Suprapubic skin (tissue), 4 donors: Measurements from ENCODE around the gene ORC4. TPM values are rescaled to one million over a fixed set of nuclear protein-coding genes. Genes with fewer than 3 reads are reported as not detected.
"Not testable (repeated sequence)": the region's sequence is repeated elsewhere in the genome, so short reads cannot be mapped to it uniquely, and the experiment has no call there.

ENCODE experiments used
- DNase-seq, 2 donors: peaks; one replicate each; pipeline ENCODE4 v3.0.0-alpha.2; 2019; ENCODE audit warnings: low spot score in 2 of 2
- H3K27ac ChIP-seq: fragments of 200-600 bp; sonication (generic); one replicate; pipeline ENCODE4 v1.5.1; 2019
- H3K27me3 ChIP-seq: fragments of 200-600 bp; sonication (generic); one replicate; pipeline ENCODE4 v1.5.1; 2019
- H3K36me3 ChIP-seq: fragments of 200-600 bp; sonication (generic); one replicate; pipeline ENCODE4 v1.5.1; 2019
- H3K4me1 ChIP-seq: fragments of 200-600 bp; sonication (generic); one replicate; pipeline ENCODE4 v1.5.1; 2019
- H3K4me3 ChIP-seq: fragments of 200-600 bp; sonication (generic); one replicate; pipeline ENCODE4 v1.5.1; 2019; ENCODE audit warnings: mild to moderate bottlenecking
- H3K9me3 ChIP-seq: fragments of 200-600 bp; sonication (generic); one replicate; pipeline ENCODE4 v1.5.1; 2019
- CTCF ChIP-seq, 2 donors: fragments of 200-600 bp in 1 of 2; fragments of 450-650 bp in 1 of 2; sonication (generic) in 1 of 2; IDR thresholded peaks; one replicate each; pipeline ENCODE4 v1.5.1; 2016 to 2019; ENCODE audit warnings: antibody characterized with exemption in 2 of 2, mild to moderate bottlenecking in 1 of 2, moderate library complexity in 1 of 2
- EP300 ChIP-seq: sonication (generic); formaldehyde crosslinking; IDR thresholded peaks from one replicate; pipeline ENCODE4 v1.6.1; 2017; ENCODE audit warnings: antibody characterized with exemption
- POLR2A ChIP-seq, 2 donors: fragments of 450-650 bp; IDR thresholded peaks; one replicate each; pipeline ENCODE4 v1.6.1; 2017; ENCODE audit warnings: antibody characterized with exemption in 2 of 2, mild to moderate bottlenecking in 2 of 2, moderate library complexity in 2 of 2
- POLR2AphosphoS5 ChIP-seq, 3 donors: sonication (generic); formaldehyde crosslinking; IDR thresholded peaks; one replicate each; pipeline ENCODE4 v1.6.1; 2017; ENCODE audit warnings: antibody characterized with exemption in 3 of 3
- WGBS: methylation state at CpG from one replicate; pipeline ENCODE4 v1.1.5; 2018; 5-methylcytosine and 5-hydroxymethylcytosine counted together
- total RNA-seq, 4 donors: library from RNA; depleted of rRNA; stranded (reverse); fragments of >200 nt; gene quantifications; one replicate each; pipeline ENCODE4 v1.1.0, GENCODE V29; 2016

ORC4 gene
- total RNA-seq, 4 donors from 2014 or later: 35.0 to 77.2 (median 57.4) TPM

GRCh38 chr2:148021886-148022285 is 1.3 kb upstream of the ORC4 start:
- no peak for DNase-seq
- H3K9me3 ChIP-seq: no peaks in the 10 kb centered on the region
- no peaks in the 10 kb centered on the region for H3K36me3 ChIP-seq
- H3K4me3 ChIP-seq: peak overlapping the region; percentile 89
- H3K4me1 ChIP-seq: peaks cover 33% of the 10 kb centered on the region
- no peaks in the 10 kb centered on the region for H3K27me3 ChIP-seq
- TF ChIP-seq POLR2A (IDR thresholded peaks at IDR 0.05): no peak
- no peak for TF ChIP-seq POLR2AphosphoS5 (IDR thresholded peaks at IDR 0.05)
- no peak for TF ChIP-seq EP300
- TF ChIP-seq CTCF (IDR thresholded peaks at IDR 0.05): no peak
- peak overlapping the region; percentile 94 for H3K27ac ChIP-seq
- 9% methylated on average over 3 of the region's 3 CpGs for whole genome bisulfite sequencing

GRCh38 chr2:148021059-148021861 is 723 bp upstream of the ORC4 start, which contains the start of gene MBD5:
Gene MBD5 (plus strand): TSS chr2:148021091.
- H3K4me3 ChIP-seq: peak within 1 kb of the TSS; percentile 89
- WGBS: under 1% methylated on average over 11 of the region's 11 CpGs
- peaks cover 33% of the 10 kb centered on the region for H3K4me1 ChIP-seq
- TF ChIP-seq POLR2AphosphoS5 (IDR thresholded peaks at IDR 0.05) (no peak), EP300 (no peak), POLR2A (IDR thresholded peaks at IDR 0.05) (peak in 1 of 2 donors; percentile 26), CTCF (IDR thresholded peaks at IDR 0.05) (no peak)
- peak in 1 of 2 donors; percentile 70 for DNase-seq
- H3K36me3 ChIP-seq: no peaks in the 10 kb centered on the region
- no peaks in the 10 kb centered on the region for H3K27me3 ChIP-seq
- H3K27ac ChIP-seq: peak within 1 kb of the TSS; percentile 94
- H3K9me3 ChIP-seq: no peaks in the 10 kb centered on the region

GRCh38 chr2:148014616-148015015 is 5.9 kb downstream of the ORC4 start:
- TF ChIP-seq POLR2AphosphoS5 (IDR thresholded peaks at IDR 0.05) (no peak), POLR2A (IDR thresholded peaks at IDR 0.05) (no peak), EP300 (no peak), CTCF (IDR thresholded peaks at IDR 0.05) (no peak)
- no peaks in the 10 kb centered on the region for H3K36me3 ChIP-seq
- WGBS: 82% methylated on average over 5 of the region's 5 CpGs
- no peaks in the 10 kb centered on the region for H3K27me3 ChIP-seq
- H3K4me3 ChIP-seq: no peak overlapping the region
- no peak for DNase-seq
- H3K27ac ChIP-seq: no peak overlapping the region
- peaks cover 8% of the 10 kb centered on the region for H3K4me1 ChIP-seq
- no peaks in the 10 kb centered on the region for H3K9me3 ChIP-seq

- TF ChIP-seq EP300 (no peak), CTCF (IDR thresholded peaks at IDR 0.05) (no peak)
- H3K36me3 ChIP-seq: no peaks in the 10 kb centered on the region
- 93% methylated on average over 2 of the region's 2 CpGs for WGBS
- no peaks in the 10 kb centered on the region for H3K27me3 ChIP-seq
- no peak for DNase-seq
- H3K27ac ChIP-seq: no peak overlapping the region
- H3K4me1 ChIP-seq: peaks cover 1% of the 10 kb centered on the region
- no peak overlapping the region for H3K4me3 ChIP-seq
- H3K9me3 ChIP-seq: no peaks in the 10 kb centered on the region
These were observed 6.7 kb downstream of the ORC4 start for GRCh38 chr2:148013876-148014275.

DNA sequence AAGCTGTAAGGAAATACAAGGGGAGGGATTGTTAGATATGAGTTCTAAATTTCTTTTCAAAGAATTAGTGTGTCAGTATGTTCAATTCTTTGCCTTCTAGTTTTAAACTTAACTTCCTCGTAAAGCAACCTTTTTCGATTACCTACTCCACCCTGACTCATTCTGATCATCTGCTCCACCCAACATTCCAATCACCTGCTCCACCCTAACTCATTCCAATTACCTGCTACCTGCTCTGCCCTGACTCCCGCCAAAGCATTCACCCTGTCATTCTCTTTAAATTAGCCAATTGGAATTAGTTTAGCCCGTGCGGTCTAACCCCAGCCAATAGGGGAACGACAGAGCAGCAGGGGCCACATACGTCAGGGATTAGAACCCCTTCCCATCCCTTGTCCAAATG is 12.1 kb downstream of the ORC4 start:
- not testable (repeated sequence) for H3K27ac ChIP-seq, DNase-seq, H3K36me3 ChIP-seq, H3K9me3 ChIP-seq, H3K27me3 ChIP-seq, H3K4me3 ChIP-seq, H3K4me1 ChIP-seq
- 97% methylated on average over 7 of the region's 7 CpGs for WGBS
